GM12875 (cell line): ENCODE results near the gene TSPAN32.
A peak's percentile ranks its signal among the peaks of the same experiment; 100 is the strongest.

Experiments used
- H3K4me3 ChIP-seq: one replicate; pipeline ENCODE4 v1.5.1; 2011; ENCODE audit warnings: low read depth, low read length, control low read depth
- CTCF ChIP-seq: IDR thresholded peaks from 2 replicates; pipeline ENCODE4 v1.5.1; 2011; ENCODE audit warnings: low read depth, mild to moderate bottlenecking, control low read depth, inconsistent platforms, low read length, moderate library complexity, borderline replicate concordance; ENCODE audit not compliant: insufficient read depth

TSPAN32 gene

GRCh38 chr11:2268729-2269600 lies 32.8 kb upstream of the TSPAN32 start:
- peak overlapping the region; percentile 5 for H3K4me3 ChIP-seq
- TF ChIP-seq CTCF = no peak

GRCh38 chr11:2269601-2270321 lies 32.1 kb upstream of the TSPAN32 start:
- TF ChIP-seq CTCF = no peak
- no peak overlapping the region for H3K4me3 ChIP-seq

GRCh38 chr11:2270322-2271076 lies 31.3 kb upstream of the TSPAN32 start, which contains the start of gene ASCL2:
Gene ASCL2 (minus strand): TSS chr11:2270588. CDS start chr11:2270332, 256 bp downstream.
- TF ChIP-seq CTCF = no peak
- no peak within 1 kb of the TSS for H3K4me3 ChIP-seq

GRCh38 chr11:2271077-2271326 lies 30.8 kb upstream of the TSPAN32 start:
- no peak overlapping the region for H3K4me3 ChIP-seq

GRCh38 chr11:2271327-2272227 lies 30.2 kb upstream of the TSPAN32 start:
- H3K4me3 ChIP-seq = no peak overlapping the region
- TF ChIP-seq CTCF = no peak

More at GRCh38 chr11:2271077-2271326, 30.8 kb upstream of the TSPAN32 start:
- TF ChIP-seq CTCF = no peak

GRCh38 chr11:2272228-2272945 lies 29.4 kb upstream of the TSPAN32 start:
- TF ChIP-seq CTCF = no peak
- H3K4me3 ChIP-seq = no peak overlapping the region
